Effector memory CD4-positive, alpha-beta T cell (primary cell): Measurements from ENCODE around the gene ZC3H12D.

Experiments
- DNase-seq, 3 donors: peaks; one replicate each; pipeline ENCODE4 v3.0.0-alpha.2; 2020
- H3K27ac ChIP-seq: 2 replicates; pipeline ENCODE4 v1.7.0; 2013; ENCODE audit warnings: mild to moderate bottlenecking, low read length, moderate library complexity; ENCODE audit not compliant: insufficient read depth, poor library complexity, severe bottlenecking
- H3K27me3 ChIP-seq: replicated peaks from 2 replicates; pipeline ENCODE4 v1.7.0; 2013; ENCODE audit warnings: mild to moderate bottlenecking, low read length; ENCODE audit not compliant: insufficient read depth, control insufficient read depth, poor library complexity, severe bottlenecking
- H3K36me3 ChIP-seq: 2 replicates; pipeline ENCODE4 v1.7.0; 2013; ENCODE audit warnings: mild to moderate bottlenecking, low read length, moderate library complexity; ENCODE audit not compliant: control insufficient read depth, insufficient read depth
- H3K4me1 ChIP-seq: 2 replicates; pipeline ENCODE4 v1.7.0; 2013; ENCODE audit warnings: low read length, mild to moderate bottlenecking; ENCODE audit not compliant: control insufficient read depth, insufficient read depth, poor library complexity, severe bottlenecking
- H3K4me3 ChIP-seq: 2 replicates; pipeline ENCODE4 v1.7.0; 2013; ENCODE audit warnings: low read length, low read depth, mild to moderate bottlenecking; ENCODE audit not compliant: insufficient read depth, poor library complexity, severe bottlenecking
- H3K9me3 ChIP-seq: 2 replicates; pipeline ENCODE4 v1.7.0; 2013; ENCODE audit warnings: mild to moderate bottlenecking, low read length, moderate library complexity; ENCODE audit not compliant: control insufficient read depth

ZC3H12D gene

GRCh38 chr6:149453597-149454345 is 31.0 kb downstream of the ZC3H12D start:
- H3K9me3 ChIP-seq = no peaks in the 10 kb centered on the region
- H3K4me3 ChIP-seq = no peak overlapping the region
- H3K27ac ChIP-seq = no peak overlapping the region
- peaks cover 6% of the 10 kb centered on the region for H3K4me1 ChIP-seq
- H3K36me3 ChIP-seq = peaks cover 70% of the 10 kb centered on the region
- no peaks in the 10 kb centered on the region for H3K27me3 ChIP-seq
- no peak for DNase-seq

DNA sequence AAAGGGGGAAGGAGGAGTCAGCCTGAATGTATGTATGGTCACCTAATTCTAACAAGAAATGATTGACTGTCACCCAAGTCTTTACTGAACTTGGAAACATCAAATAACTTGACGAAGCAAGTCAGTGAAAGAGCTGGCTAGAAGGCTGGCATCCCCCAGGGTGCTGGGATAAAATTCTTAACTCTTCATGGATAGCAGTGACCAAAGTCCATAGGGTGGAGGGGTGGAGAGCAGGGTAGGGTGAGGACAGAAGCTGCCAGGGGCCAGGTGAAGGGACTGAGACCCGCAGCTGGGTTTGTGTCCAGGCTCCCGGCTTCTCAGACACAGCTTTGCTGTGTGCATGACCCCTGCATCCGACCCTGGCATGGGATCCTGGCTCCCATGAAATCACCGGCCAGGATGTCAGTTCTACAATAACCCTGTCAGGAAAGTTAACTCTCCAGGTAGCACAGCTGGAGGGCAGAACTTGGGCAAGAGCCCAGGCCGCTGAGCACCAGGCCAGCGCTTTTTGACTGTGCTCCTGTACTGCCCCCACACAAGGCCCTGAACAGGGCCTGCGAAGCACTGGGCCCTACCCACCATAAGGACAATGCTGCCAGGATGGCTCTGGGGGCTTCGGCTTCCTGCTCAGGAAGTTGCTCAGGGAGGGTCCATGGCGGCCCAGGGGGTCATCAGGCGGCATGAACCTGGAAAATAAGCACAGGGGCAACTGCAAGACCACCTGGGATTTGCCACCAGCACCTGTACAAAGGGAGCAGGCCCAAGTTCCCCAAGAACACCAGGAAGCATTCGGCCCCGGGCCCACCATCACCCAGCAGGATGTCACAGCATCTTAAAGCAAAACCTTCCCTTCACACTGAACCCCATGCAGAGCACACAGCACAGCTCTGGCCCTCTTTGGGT is 32.5 kb downstream of the ZC3H12D start:
- Histone ChIP-seq H3K4me3 (no peak overlapping the region), H3K4me1 (peaks cover 6% of the 10 kb centered on the region), H3K27ac (no peak overlapping the region), H3K9me3 (no peaks in the 10 kb centered on the region), H3K27me3 (no peaks in the 10 kb centered on the region), H3K36me3 (peaks cover 58% of the 10 kb centered on the region)
- no peak for DNase-seq

GRCh38 chr6:149451376-149452036 is 33.3 kb downstream of the ZC3H12D start:
- Histone ChIP-seq H3K36me3 (peaks cover 50% of the 10 kb centered on the region), H3K4me1 (peaks cover 6% of the 10 kb centered on the region), H3K9me3 (no peaks in the 10 kb centered on the region), H3K4me3 (no peak overlapping the region), H3K27me3 (no peaks in the 10 kb centered on the region), H3K27ac (no peak overlapping the region)
- DNase-seq = no peak

DNA sequence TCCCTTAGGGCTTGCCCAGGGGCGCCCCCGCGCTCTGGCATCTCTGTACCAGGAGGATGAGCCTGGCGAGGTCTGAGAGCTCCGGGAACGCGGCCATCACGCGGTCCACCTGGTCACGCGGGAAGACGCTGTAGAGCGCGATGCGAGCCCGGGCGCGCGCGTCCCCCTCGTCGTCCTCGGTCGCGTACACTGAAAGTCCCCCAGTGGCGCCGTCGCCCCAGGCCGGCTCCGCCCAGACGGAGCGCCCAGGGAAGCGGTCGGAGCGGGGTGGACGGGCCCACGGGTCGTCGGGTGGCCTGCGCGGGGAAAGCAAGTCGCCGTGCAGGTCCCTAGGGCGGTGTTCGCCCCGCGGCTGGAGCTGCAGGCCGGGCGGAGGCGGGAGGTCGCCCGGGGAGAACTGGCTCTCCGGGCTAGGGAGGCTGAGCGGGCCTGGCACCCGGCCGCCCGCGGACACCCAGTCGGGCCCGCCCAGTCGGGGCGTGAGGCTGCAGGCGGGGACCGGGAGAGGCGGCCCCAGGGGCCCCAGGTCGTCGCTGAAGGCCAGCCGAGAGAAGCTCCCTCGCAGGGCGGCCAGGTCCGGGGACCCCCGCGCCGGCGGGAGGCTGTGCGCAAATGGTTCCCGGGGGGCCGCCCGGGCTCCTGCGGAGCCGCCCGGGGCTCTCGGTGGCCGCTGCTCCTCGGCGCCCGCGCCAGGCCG is 34.0 kb downstream of the ZC3H12D start:
- DNase-seq = no peak
- Histone ChIP-seq H3K36me3 (peaks cover 49% of the 10 kb centered on the region), H3K27ac (no peak overlapping the region), H3K4me1 (peaks cover 6% of the 10 kb centered on the region), H3K4me3 (no peak overlapping the region), H3K27me3 (no peaks in the 10 kb centered on the region), H3K9me3 (no peaks in the 10 kb centered on the region)

DNA sequence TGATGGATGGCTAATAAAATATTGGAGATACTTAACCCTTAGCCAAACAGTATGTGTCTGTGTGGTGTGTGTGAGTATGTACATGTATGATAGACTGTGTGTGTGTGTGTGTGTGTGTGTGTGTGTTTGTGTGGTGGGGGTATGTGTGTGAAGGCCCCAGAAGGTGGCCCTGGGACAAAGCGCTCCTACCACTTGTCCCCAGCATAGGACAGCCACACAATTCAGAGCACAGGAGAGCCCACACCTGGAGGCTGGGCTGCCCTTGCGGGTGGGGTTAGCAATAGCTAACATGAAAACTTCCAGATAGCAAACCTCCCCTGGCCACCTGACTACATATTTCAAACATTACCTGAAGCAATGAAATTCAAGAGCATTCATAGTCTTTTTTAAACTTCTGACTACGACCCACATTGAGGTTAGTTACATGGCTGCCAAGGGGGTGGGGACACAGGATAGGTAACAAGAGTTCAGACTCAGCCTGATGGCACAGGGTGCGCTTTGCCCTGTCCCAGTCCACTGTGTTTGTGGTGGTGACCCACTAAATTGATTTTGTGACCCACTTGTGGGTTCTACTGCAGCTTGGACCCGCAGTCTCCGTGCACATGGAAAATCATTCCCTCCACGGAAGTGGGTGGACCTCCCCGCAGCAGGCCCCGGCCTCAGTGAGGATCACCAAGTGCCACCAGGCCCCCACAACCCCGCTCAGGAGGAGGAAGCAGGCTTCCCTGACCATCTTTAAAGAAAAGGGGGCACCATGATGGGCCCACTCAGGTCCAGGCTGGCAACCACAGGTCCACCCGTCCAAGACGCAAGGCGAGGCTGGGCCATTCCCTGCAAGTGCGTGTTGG is 34.8 kb downstream of the ZC3H12D start:
- Histone ChIP-seq H3K4me3 (no peak overlapping the region), H3K9me3 (no peaks in the 10 kb centered on the region), H3K36me3 (peaks cover 42% of the 10 kb centered on the region), H3K27me3 (no peaks in the 10 kb centered on the region), H3K4me1 (peaks cover 1% of the 10 kb centered on the region), H3K27ac (no peak overlapping the region)
- no peak for DNase-seq

DNA sequence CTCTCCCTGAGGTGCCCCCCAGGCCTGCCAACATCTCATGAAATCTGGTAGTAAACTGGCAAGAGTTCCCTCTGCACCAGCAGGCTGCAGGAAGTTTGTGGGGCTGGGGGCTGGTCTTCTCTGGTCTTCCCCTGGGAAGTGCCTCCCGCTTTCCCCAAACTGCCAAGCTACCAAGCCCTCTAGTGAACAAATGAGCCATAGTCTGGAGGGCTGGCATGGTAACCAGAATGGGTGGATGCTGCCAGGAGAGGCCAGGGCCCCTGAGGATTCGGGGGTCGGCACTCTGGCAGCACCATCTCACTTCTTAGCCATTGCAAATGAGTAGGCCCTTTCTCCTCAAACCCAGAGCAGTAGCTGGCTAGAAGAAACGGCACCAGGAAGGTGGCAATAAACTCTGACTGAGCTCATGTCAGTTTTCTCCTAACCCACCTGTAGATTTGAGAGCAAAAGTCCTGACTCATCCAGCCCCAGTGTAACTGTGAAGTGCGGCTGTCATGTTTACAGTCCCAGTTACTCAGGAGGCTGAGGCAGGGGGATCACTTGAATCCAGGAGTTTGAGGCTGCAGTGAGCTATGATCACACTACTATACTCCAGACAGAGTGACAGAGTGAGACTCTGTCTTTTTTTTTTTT is 35.9 kb downstream of the ZC3H12D start:
- Histone ChIP-seq H3K27ac (no peak overlapping the region), H3K36me3 (peaks cover 32% of the 10 kb centered on the region), H3K27me3 (no peaks in the 10 kb centered on the region), H3K9me3 (no peaks in the 10 kb centered on the region), H3K4me1 (no peaks in the 10 kb centered on the region), H3K4me3 (no peak overlapping the region)
- no peak for DNase-seq

DNA sequence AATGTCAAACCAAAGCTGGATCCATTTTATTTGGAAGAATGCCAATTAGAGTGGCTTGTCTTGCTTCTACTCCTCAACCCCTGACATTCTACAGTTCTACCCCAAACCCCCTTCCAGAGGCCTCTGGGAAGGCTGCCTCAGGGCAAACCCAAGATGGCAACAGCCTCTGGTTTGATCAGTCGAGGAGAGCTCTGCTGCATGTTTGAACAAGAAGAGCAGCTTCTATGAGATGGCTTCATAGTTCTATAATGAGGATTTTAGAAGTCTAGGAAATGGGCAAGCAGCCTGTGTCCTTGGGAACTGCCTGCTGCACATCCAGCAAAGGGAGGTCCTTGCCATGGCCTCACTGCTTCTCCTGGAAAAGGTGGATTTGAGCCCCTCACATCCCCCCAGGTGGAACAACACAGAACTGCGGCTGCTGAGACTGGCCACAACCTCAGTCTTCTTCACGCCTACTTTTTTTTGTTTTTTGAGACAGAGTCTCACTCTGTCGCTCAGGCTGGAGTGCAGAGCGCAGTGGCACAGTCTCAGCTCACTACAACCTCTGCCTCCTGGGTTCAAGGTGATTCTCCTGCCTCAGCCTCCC is 37.9 kb downstream of the ZC3H12D start:
- no peak for DNase-seq
- Histone ChIP-seq H3K9me3 (no peaks in the 10 kb centered on the region), H3K36me3 (peaks cover 21% of the 10 kb centered on the region), H3K27ac (no peak overlapping the region), H3K4me3 (no peak overlapping the region), H3K27me3 (no peaks in the 10 kb centered on the region), H3K4me1 (no peaks in the 10 kb centered on the region)

DNA sequence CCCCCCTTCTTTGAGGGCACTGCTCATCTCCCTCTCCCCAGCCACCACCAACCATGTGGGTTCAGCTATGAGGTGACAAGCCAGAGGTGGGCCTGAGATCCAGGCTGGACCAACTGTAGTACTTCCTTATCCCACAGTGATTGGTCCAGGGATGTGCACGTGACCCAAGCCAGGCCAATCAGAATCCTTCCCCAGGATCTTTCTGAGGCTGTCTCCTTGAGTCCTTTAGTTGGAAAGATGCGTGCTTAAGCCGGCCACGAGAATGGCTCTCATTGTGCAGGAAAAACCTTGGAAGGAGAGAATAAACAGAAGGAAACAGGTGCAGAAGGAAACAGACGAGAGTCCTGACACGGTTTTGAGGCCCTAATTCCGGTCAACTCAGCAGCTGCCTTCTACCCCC is 39.2 kb downstream of the ZC3H12D start:
- Histone ChIP-seq H3K36me3 (peaks cover 12% of the 10 kb centered on the region), H3K4me3 (no peak overlapping the region), H3K4me1 (no peaks in the 10 kb centered on the region), H3K9me3 (no peaks in the 10 kb centered on the region), H3K27ac (no peak overlapping the region), H3K27me3 (no peaks in the 10 kb centered on the region)
- no peak for DNase-seq
